Tracheal epithelial cell (primary cell): ENCODE measurements around the gene EXOSC6. TPM values are rescaled to one million over a fixed set of nuclear protein-coding genes. Genes with fewer than 3 reads are reported as not detected.

Experiments used
- total RNA-seq: library from RNA; depleted of rRNA; stranded (reverse); fragments of >200 nt; gene quantifications from 2 replicates; pipeline ENCODE4 v1.2.1, GENCODE V29; 2014

EXOSC6 gene
- 35.7 and 40.1 TPM in 2 replicates for total RNA-seq

DNA sequence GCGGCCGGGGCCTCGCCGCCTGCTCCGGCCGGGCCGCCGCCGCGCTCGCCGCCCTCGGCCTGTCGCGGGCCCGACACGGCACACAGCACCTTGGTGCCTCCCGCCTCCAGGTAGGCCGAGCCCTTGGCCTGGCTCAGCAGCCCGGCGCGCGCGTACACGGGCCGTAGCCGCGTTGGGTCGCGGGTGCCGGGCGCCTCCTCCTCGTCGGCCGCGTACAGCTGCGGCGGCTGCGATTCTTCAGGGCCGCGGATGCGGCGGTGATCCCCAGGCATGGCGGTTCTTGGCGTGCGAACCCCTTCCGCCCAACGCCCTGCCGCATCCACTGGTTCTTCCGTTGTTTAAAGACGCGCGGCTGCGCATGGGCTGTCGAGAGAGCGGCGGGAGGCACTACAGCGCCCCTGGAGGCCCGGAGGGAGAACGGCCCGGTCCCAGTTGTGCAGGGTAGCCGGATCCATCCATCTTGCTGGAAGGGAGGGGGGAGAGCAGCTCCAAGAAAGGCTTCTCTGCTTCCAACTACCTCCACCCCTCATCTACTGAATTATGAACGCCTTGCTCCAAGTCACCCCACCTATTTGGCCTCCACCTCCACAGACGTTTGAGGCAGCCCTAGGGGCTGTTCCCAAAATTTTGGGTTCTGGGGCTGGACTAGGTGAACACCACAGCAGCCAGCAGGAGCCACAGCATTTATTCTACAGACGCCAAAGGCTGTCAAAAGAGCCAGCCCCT is at the start of gene EXOSC6:
EXOSC6 (minus strand) TSS at position 312 of the 726 bp plus-strand sequence; CDS start at position 272, 40 bp downstream.

DNA sequence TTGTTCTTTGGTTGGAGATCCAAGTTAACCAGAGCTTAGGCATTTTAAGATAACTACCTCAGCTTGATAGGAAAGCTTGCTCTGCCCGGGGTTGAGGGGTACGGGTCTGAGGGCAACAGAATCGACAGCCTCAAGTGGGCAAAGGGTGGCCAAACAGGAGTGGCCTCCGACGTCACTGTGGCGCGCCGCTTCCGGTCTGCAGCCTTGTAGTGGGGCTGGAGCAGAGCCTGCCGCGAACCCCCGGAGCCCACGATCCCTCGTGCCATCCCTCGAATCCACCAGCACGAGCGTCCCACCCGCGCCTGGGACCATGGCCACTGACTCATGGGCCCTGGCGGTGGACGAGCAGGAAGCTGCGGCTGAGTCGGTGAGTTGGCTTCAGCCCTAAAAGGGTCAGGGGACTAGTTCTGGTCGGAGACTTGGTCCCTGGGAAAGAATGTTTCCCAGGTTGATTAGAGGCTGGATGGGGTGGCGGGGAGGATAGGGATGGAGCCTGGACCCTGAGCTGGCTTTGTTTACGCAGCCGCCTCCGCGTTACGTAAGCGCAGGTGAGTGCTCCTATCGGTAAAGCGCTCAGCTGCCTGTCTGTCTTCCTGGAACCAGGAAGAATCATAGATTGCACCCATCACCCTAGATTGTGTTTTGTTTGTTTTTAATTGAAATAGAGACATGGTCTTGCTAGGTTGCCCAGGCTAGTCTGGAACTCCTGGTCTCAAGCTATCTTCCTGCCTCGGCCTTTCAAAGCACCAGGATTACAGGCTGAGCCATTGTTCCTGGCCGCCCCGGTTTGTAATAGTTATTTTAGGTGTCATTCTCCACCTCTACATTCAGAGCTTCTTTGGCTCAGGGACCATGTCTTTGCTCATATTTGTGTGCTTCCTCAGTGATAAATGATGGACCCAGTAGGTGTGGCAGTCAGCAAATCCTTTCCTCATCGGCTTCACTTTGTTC is 47.5 kb upstream of the EXOSC6 start, which contains the start of gene DDX19B:
DDX19B (plus strand) TSS at position 199 of the 951 bp plus-strand sequence; CDS start at position 311, 112 bp downstream.

DNA sequence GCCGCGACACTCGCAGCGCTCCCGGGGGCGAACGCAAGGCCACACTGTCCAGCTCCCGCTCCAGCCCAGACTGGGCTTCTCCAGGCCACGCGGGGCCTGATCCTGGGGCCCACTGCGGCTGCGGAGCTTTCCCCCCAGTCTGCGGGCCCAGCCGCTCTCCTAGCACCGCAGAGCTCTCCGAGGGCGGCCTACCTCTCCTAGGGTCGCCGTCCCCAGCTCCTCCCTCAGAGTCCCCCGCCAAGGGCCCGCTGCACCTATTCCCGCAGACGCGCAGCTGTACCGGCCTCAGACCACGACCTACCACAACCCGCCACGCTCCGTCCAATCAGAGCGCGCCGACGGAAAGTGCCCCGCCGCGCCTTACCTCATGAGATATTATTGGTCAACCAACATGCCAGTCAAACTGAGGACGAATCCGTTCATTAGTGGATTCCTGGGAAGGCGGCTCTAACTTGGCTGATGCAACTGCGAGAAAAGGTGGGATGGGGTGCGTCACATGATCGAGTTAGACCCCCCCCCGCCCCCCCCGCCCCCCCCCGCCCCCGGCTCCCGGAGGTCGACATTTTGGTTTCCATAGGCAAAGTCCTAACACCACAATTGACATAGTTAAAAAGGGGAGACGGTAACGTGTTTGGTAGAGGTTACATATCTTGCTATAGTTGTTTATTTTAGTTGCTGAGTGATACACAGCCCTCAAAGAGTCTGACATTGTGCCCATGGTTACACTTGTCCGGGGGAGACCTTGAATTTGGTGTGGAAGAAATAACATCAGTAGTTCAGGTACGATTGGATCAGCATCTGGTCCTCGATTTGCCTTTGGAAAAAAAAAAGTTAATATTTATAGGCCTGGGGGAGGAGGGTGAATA is 37.7 kb upstream of the EXOSC6 start, which contains the start of gene AARS1:
AARS1 (minus strand) TSS at position 278 of the 866 bp plus-strand sequence. CDS start 6,743 bp downstream, outside the sequence.

Other genes with a start within 250 kb of the EXOSC6 start
- gene PDPR, start 137.6 kb downstream of the EXOSC6 start, total RNA-seq = 7.9 and 9.4 TPM in 2 replicates
- gene CLEC18C, start 78.2 kb downstream of the EXOSC6 start, total RNA-seq = 0.21 and 1.4 TPM in 2 replicates
- 221 and 270 TPM in 2 replicates for gene AARS1, start 37.6 kb upstream of the EXOSC6 start, total RNA-seq
- 19.3 and 26.0 TPM in 2 replicates for gene DDX19B, start 47.2 kb upstream of the EXOSC6 start, total RNA-seq
- 27.7 and 38.8 TPM in 2 replicates for gene DDX19A, start 95.0 kb upstream of the EXOSC6 start, total RNA-seq
- gene ST3GAL2, start 187.2 kb upstream of the EXOSC6 start, total RNA-seq = 4.3 and 9.6 TPM in 2 replicates
- gene FCSK, start 202.7 kb upstream of the EXOSC6 start, total RNA-seq = 12.0 and 13.6 TPM in 2 replicates